ENCODE results near the gene NDUFS1.

Gene NDUFS1

GRCh38 chr2:206116278-206116677 is 43.0 kb downstream of the NDUFS1 start:
- DNase-seq (ENCODE audit: low read depth): no peak
- no peak overlapping the region for H3K4me3 ChIP-seq (ENCODE audit: control insufficient read depth, low read depth, low read length)
- TF ChIP-seq CTCF (conservative IDR thresholded peaks at IDR 0.05; ENCODE audit: control insufficient read depth, insufficient read depth, low read depth, low read length): no peak

DNA sequence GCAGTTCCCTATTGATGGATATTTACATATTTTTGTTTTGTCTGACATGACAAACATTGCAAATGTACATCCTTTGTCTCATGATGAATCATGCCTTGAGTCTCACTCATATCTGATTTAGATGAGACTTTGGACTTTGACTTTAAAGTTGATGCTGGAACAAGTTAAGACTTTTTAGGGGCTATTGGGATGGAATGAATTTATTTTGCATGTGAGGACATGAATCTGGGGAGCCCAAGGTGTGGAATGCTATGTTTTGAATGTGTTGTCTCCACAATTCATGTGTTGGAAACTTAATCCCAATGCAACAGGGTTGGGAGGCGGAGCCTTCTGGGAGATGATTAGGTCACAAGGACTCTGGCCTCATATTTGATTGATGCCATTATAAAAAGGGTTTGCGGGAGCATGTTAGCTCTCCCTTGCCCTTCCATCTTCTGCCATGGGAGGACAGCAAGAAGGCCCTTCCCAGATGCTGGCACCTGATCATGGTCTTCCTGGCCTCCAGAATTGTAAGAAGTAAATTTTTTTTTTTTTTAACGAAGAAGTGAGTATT is 44.1 kb downstream of the NDUFS1 start:
- no peak for DNase-seq (ENCODE audit: low read depth)
- TF ChIP-seq CTCF (conservative IDR thresholded peaks at IDR 0.05; ENCODE audit: control insufficient read depth, insufficient read depth, low read depth, low read length): no peak
- no peak overlapping the region for H3K4me3 ChIP-seq (ENCODE audit: control insufficient read depth, low read depth, low read length)

DNA sequence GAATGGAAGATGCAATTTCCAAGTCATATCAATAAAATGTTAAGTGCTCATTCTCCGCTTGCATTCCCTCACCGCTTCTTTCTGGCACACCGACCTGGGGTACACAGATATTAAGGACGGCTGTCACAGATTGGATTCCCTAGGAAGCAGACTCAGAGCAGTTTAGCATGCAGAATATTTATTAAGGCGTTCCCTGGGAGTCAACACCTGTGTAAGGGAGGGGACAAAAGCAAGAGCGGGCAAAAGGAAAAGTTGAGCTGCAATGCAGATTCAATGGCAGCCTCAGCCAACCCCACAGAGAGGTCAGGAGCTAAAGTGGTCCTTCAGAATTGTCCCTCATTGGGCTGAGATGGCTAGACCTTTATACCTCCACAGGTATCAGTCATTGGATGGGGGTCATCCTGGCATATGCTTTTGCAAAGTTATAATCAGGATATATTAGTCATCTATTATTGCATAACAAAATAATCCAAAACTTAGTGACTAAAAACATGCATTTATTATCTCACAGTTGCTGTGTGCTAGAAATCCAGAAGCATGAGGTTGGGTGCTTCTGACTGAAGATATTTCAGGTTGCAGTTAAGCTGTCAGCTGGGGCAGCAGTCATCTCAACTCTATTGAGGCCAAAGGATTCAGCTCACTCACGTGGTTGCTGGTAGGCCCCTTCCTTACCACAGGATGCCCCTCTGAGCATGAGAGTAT is 46.2 kb downstream of the NDUFS1 start:
- H3K4me3 ChIP-seq (ENCODE audit: control insufficient read depth, low read depth, low read length): no peak overlapping the region
- no peak for TF ChIP-seq CTCF (conservative IDR thresholded peaks at IDR 0.05; ENCODE audit: control insufficient read depth, insufficient read depth, low read depth, low read length)
- peak; percentile 48 for DNase-seq (ENCODE audit: low read depth)

DNA sequence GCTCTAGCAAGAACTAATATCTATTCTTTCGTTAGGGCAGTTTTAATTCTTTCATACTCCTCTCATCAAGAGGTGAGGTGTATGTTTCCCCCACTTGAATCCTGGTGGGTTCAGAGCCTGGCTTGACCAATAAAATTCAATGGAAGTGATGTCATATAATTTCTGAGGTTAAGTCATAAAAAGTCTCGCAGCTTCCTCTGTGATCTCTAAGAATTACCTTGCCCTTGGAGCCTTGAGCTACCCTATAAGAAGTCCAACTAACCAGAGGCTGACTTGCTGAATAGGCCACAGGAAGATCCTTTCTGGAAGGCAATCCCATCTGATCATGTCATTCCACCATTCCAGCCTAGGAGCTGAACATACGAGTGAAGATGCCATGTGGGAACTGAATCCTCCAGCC is 47.1 kb downstream of the NDUFS1 start:
- DNase-seq (ENCODE audit: low read depth): peak; percentile 17
- TF ChIP-seq CTCF (conservative IDR thresholded peaks at IDR 0.05; ENCODE audit: control insufficient read depth, insufficient read depth, low read depth, low read length): no peak
- H3K4me3 ChIP-seq (ENCODE audit: control insufficient read depth, low read depth, low read length): no peak overlapping the region

- no peak for TF ChIP-seq CTCF (conservative IDR thresholded peaks at IDR 0.05; ENCODE audit: control insufficient read depth, insufficient read depth, low read depth, low read length)
- no peak overlapping the region for H3K4me3 ChIP-seq (ENCODE audit: control insufficient read depth, low read depth, low read length)
- DNase-seq (ENCODE audit: low read depth): no peak
These were observed 50.5 kb downstream of the NDUFS1 start for GRCh38 chr2:206108713-206109112.

DNA sequence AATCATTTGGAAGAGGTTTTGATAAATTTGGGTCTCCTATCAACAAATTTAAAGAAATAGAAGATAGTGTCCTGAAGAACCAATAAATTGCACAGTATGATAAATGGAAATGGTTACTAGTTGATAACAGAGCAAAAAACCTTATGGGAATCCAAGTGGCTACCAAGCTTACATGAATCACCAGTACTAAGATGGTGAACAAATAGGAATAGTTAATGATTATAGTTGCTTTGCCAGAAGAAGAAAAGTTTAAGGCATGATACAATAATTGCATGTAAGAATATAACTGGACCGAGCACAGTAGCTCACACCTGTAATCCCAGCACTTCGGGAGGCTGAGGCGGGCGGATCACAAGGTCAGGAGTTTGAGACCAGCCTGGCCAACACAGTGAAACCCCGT is 53.7 kb downstream of the NDUFS1 start:
- DNase-seq (ENCODE audit: low read depth): no peak
- TF ChIP-seq CTCF (conservative IDR thresholded peaks at IDR 0.05; ENCODE audit: control insufficient read depth, insufficient read depth, low read depth, low read length): no peak
- H3K4me3 ChIP-seq (ENCODE audit: control insufficient read depth, low read depth, low read length): no peak overlapping the region
